ENCODE data around the gene COMMD7. TPM values are rescaled to one million over a fixed set of nuclear protein-coding genes. Genes with fewer than 3 reads are reported as not detected.

COMMD7 gene
- total and polyA plus RNA-seq, 9 of the 15 experiments (the other 6 are each of a cell fraction or from before 2014, with no cell fraction given): 11.9 to 69.1 (median 34.7) TPM

DNA sequence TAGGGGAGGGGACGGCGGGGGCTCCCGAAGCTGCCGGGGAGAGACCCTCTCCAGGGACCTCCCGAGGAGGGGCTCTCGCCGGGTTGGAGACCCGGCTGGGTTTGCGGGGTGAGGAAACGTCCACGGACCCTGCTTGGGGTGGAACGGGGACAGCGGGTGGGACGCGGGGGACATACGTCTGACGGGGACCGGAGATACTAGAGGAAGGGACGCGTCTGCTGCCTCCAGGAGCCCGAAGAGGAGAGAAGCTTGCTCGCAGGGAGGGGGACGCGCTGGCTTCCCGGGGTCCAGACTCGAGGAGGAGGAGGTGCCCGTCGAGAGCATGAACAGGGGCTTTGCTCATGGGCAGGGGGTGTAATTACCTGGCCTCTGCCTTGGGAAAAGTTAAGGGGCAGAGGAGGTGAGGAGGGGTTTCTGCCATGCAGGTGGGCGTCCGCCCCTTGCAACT, 19.5 kb upstream of the COMMD7 start:
- FAIRE-seq: no peak
- Histone ChIP-seq H3K4me3 (peak overlapping the region; percentile 90), H3K9me1 (ENCODE audit: control insufficient read depth, insufficient read depth, low read length) (no peaks in the 10 kb centered on the region), H4K20me1 (replicated peaks; ENCODE audit: control insufficient read depth, insufficient read depth, low read length) (no peaks in the 10 kb centered on the region; the same call in 1 of the 2 replicates), H3K4me1 (replicated peaks in 1 of 2; ENCODE audit: control insufficient read depth in 2 of 2, insufficient read depth in 2 of 2, low read length in 2 of 2) (peaks cover 27 to 57% of the 10 kb centered on the region in 2 experiments; a peak in 4 of 5 replicates), H3K36me3 (ENCODE audit: control insufficient read depth, insufficient read depth, low read length) (peaks cover 30% of the 10 kb centered on the region; the same call in 2 of the 3 replicates), H3K9me3 (replicated peaks; ENCODE audit: control insufficient read depth, insufficient read depth, low read depth, low read length) (no peaks in the 10 kb centered on the region), H3K9ac (ENCODE audit: insufficient read depth in 1 of 2, low read depth in 2 of 2, low read length in 2 of 2) (peak overlapping the region; percentile 86 to 90), H3K79me2 (ENCODE audit: control insufficient read depth, insufficient read depth, low read length) (peaks cover 52% of the 10 kb centered on the region), H3K27ac (ENCODE audit: extremely low read depth, low read depth, low read length) (peak overlapping the region; percentile 86), H3K27me3 (ENCODE audit: control insufficient read depth in 2 of 2, insufficient read depth in 2 of 2, low read length in 2 of 2) (no peaks in the 10 kb centered on the region), H3K4me2 (ENCODE audit: insufficient read depth, low read length) (peak overlapping the region; percentile 89), H2AFZ (ENCODE audit: low read depth, low read length) (peak overlapping the region; percentile 63)
- CTCF ChIA-PET (ENCODE audit: low intra/inter-chr PET ratio): no interaction called here
- intact Hi-C loops (cut with micrococcal nuclease) (loop anchor here (5.0 kb wide), 1 partner anchor 80 kb away; no protein-coding TSS in a partner anchor), in situ Hi-C loops (cut with MboI) (loop anchor here (5.0 kb wide), 1 partner anchor 80 kb away; no protein-coding TSS in a partner anchor)
- POLR2A ChIA-PET: interaction anchor here (0.6 to 3.7 kb wide), 15 partner anchors 8 to 651 kb away, joined by 3 to 30 read pairs (median 6); partner anchors contain the start of gene COMMD7
- peak; percentile 3; the same call in 2 of the 3 replicates for ATAC-seq
- no TSS peak for BruUV-seq (replicated peaks)
- peak in 2 of 4 experiments; percentile 38 to 48 for DNase-seq (ENCODE audit: extremely low read depth in 1 of 4, low spot score in 3 of 4)
- WGBS (ENCODE audit: insufficient coverage, low coverage, missing lambda C conversion rate): 3% methylated on average over 12 of the region's 30 CpGs
- TF ChIP-seq SIN3A (IDR thresholded peaks at IDR 0.05; ENCODE audit: borderline replicate concordance in 2 of 2, control insufficient read depth in 1 of 2, low read depth in 2 of 2, low read length in 2 of 2) (0 out of 4 replicates have a peak, but pooled peaks of 1 of the 2 experiments have one; percentile 18), KDM5B (IDR thresholded peaks at IDR 0.05; ENCODE audit: insufficient replicate concordance, low read depth, low read length) (peak; percentile 35), SUPT5H (IDR thresholded peaks at IDR 0.05) (peak; percentile 29; the same call in 1 of the 2 replicates), KAT7 (CRISPR knock-in tag; IDR thresholded peaks at IDR 0.05; ENCODE audit: borderline replicate concordance) (peak; percentile 47; the same call in 1 of the 2 replicates), SMARCB1 (IDR thresholded peaks at IDR 0.05; ENCODE audit: insufficient read length, low read depth) (peak; percentile 54), SMAD4 (CRISPR knock-in tag; conservative IDR thresholded peaks at IDR 0.05) (0 out of 2 replicates have a peak, but pooled peaks have one; percentile 15), ZNF830 (CRISPR knock-in tag; IDR thresholded peaks at IDR 0.05) (0 out of 2 replicates have a peak, but pooled peaks have one; percentile 36)
- TF ChIP-seq, protein P1, sequence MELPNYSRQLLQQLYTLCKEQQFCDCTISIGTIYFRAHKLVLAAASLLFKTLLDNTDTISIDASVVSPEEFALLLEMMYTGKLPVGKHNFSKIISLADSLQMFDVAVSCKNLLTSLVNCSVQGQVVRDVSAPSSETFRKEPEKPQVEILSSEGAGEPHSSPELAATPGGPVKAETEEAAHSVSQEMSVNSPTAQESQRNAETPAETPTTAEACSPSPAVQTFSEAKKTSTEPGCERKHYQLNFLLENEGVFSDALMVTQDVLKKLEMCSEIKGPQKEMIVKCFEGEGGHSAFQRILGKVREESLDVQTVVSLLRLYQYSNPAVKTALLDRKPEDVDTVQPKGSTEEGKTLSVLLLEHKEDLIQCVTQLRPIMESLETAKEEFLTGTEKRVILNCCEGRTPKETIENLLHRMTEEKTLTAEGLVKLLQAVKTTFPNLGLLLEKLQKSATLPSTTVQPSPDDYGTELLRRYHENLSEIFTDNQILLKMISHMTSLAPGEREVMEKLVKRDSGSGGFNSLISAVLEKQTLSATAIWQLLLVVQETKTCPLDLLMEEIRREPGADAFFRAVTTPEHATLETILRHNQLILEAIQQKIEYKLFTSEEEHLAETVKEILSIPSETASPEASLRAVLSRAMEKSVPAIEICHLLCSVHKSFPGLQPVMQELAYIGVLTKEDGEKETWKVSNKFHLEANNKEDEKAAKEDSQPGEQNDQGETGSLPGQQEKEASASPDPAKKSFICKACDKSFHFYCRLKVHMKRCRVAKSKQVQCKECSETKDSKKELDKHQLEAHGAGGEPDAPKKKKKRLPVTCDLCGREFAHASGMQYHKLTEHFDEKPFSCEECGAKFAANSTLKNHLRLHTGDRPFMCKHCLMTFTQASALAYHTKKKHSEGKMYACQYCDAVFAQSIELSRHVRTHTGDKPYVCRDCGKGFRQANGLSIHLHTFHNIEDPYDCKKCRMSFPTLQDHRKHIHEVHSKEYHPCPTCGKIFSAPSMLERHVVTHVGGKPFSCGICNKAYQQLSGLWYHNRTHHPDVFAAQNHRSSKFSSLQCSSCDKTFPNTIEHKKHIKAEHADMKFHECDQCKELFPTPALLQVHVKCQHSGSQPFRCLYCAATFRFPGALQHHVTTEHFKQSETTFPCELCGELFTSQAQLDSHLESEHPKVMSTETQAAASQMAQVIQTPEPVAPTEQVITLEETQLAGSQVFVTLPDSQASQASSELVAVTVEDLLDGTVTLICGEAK (IDR thresholded peaks at IDR 0.05): peak; percentile 57; the same call in 1 of the 2 replicates
- TF ChIP-seq, protein P1 (CRISPR knock-in tag; IDR thresholded peaks at IDR 0.05): no peak
- TF ChIP-seq, protein P2, sequence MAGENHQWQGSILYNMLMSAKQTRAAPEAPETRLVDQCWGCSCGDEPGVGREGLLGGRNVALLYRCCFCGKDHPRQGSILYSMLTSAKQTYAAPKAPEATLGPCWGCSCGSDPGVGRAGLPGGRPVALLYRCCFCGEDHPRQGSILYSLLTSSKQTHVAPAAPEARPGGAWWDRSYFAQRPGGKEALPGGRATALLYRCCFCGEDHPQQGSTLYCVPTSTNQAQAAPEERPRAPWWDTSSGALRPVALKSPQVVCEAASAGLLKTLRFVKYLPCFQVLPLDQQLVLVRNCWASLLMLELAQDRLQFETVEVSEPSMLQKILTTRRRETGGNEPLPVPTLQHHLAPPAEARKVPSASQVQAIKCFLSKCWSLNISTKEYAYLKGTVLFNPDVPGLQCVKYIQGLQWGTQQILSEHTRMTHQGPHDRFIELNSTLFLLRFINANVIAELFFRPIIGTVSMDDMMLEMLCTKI (IDR thresholded peaks at IDR 0.05; ENCODE audit: partially characterized antibody): no peak
